Spleen (tissue), 11 donors: ENCODE data around the gene OIT3. TPM values are rescaled to one million over a fixed set of nuclear protein-coding genes. Genes with fewer than 3 reads are reported as not detected.
"Not testable (repeated sequence)": the region's sequence is repeated elsewhere in the genome, so short reads cannot be mapped to it uniquely, and the experiment has no call there.

Experiments used
- DNase-seq: peaks from one replicate; pipeline ENCODE4 v3.0.0-alpha.2; 2020
- H3K27ac ChIP-seq, 8 donors: fragments of 200-600 bp; sonication (generic) in 7 of 8; 1 replicate in 4 of 8; 2 replicates in 4 of 8; pipeline versions ENCODE4 v1.5.0 to v1.8.0; 2016 to 2021; ENCODE audit warnings: inconsistent platforms in 4 of 8, mild to moderate bottlenecking in 4 of 8, moderate library complexity in 1 of 8
- H3K27me3 ChIP-seq, 7 donors: fragments of 200-600 bp; sonication (generic) in 6 of 7; replicated peaks in 1 of 7; 1 replicate in 4 of 7; 2 replicates in 3 of 7; pipeline versions ENCODE4 v1.5.0 to v1.8.0; 2016 to 2021; ENCODE audit warnings: inconsistent platforms in 3 of 7, mild to moderate bottlenecking in 1 of 7
- H3K36me3 ChIP-seq, 6 donors: fragments of 200-600 bp; sonication (generic) in 5 of 6; 1 replicate in 4 of 6; 2 replicates in 2 of 6; pipeline versions ENCODE4 v1.5.0 to v1.8.0; 2016 to 2021; ENCODE audit warnings: inconsistent platforms in 2 of 6
- H3K4me1 ChIP-seq, 6 donors: fragments of 200-600 bp; sonication (generic) in 5 of 6; 1 replicate in 3 of 6; 2 replicates in 3 of 6; pipeline versions ENCODE4 v1.5.0 to v1.8.0; 2016 to 2021; ENCODE audit warnings: inconsistent platforms in 3 of 6
- H3K4me3 ChIP-seq, 8 donors: fragments of 200-600 bp; sonication (generic) in 7 of 8; 1 replicate in 4 of 8; 2 replicates in 4 of 8; pipeline versions ENCODE4 v1.5.0 to v1.8.0; 2016 to 2021; ENCODE audit warnings: inconsistent platforms in 4 of 8, mild to moderate bottlenecking in 4 of 8, moderate library complexity in 2 of 8
- H3K9me3 ChIP-seq, 8 donors: fragments of 200-600 bp; sonication (generic) in 7 of 8; 1 replicate in 4 of 8; 2 replicates in 4 of 8; pipeline versions ENCODE4 v1.5.0 to v1.8.0; 2016 to 2021; ENCODE audit warnings: inconsistent platforms in 4 of 8
- POLR2A ChIP-seq, 3 donors: fragments of 450-650 bp; IDR thresholded peaks; one replicate each; pipeline ENCODE4 v1.5.1; 2017; ENCODE audit warnings: antibody characterized with exemption in 3 of 3, mild to moderate bottlenecking in 1 of 3
- POLR2AphosphoS5 ChIP-seq, 3 donors: sonication (generic); formaldehyde crosslinking; IDR thresholded peaks; one replicate each; pipeline ENCODE4 v1.5.1; 2017; ENCODE audit warnings: antibody characterized with exemption in 3 of 3
- WGBS, 5 donors: extraction: QIAGEN DNeasy Blood & Tissue Kit in 3 of 5; methylation state at CpG; one replicate each; pipeline versions ENCODE4 v1.1.5 to v1.1.7; 2013 to 2018; 5-methylcytosine and 5-hydroxymethylcytosine counted together
- intact Hi-C: fragments of 100-400 bp; cut with DNase I; formaldehyde crosslinking; loops from one replicate; pipeline ENCODE4 v1.15.0; 2023; ENCODE audit warnings: low total_unique reads
- polyA plus RNA-seq, 3 donors: library from polyadenylated mRNA; stranded (reverse); fragments of 200-250 nt; gene quantifications; one replicate each; pipeline ENCODE4 v1.2.1, GENCODE V29; 2013
- total RNA-seq, 7 donors: library from RNA; depleted of rRNA in 3 of 7; stranded (reverse); fragments of >200 nt in 3 of 7; fragmentation: NEBNext Ultra II Directional in 4 of 7; extraction: Animal tissue kit (Norgen Biotek cat#: 25700) in 4 of 7; gene quantifications; one replicate each; pipeline versions ENCODE4 v1.1.0 to v1.2.1, GENCODE V29; 2016 to 2021
- TF ChIP-seq, protein P1 (sequence below), 11 experiments: fragments of 200-600 bp in 7 of 11; fragments of 450-650 bp in 4 of 11; sonication (generic) in 4 of 11; IDR thresholded peaks in 8 of 11; conservative IDR thresholded peaks in 3 of 11; 1 replicate in 7 of 11; 2 replicates in 4 of 11; pipeline versions ENCODE4 v1.4.0 to v1.8.0; 2016 to 2021; ENCODE audit warnings: antibody characterized with exemption in 11 of 11, inconsistent platforms in 4 of 11, mild to moderate bottlenecking in 1 of 11
- donor health status: healthy with polysubstance abuse.
- donor health status: DM: no; HTN: no; CAD: no; lungs with moderate emphysema.
- donor health status: DM: no; HTN: no; CAD: no.
- donor health status: Bipolar disorder and iron deficiency.
- donor health status: healthy.
- donor health status: DM: no; HTN: no; CAD: no.
- donor health status: DM: yes; HTN: yes; CAD: no.

OIT3 gene
- total and polyA plus RNA-seq, 10 donors = 0.33 to 90.9 (median 18.4) TPM

DNA sequence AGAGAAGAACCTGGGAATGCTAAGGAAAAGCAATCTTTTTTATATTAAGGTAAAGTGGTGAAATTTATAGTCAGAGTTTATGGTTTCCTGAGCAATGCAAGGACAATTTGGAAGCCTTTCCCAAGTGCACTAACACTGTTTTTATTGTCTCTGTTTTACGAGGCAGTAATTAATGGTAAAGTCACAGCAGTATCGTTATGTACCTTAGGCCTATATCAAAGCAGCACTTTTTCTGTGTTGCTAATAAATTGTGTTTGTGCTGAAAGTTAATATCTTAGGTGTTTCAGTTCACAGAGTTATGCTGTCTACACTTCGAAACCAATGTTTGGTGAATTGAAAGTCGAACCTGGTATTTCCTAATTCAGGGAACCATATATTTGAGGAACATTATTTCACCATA, 19.2 kb downstream of the OIT3 start:
- Histone ChIP-seq H3K27me3 (no peaks in the 10 kb centered on the region), H3K9me3 (no peaks in the 10 kb centered on the region), H3K4me3 (no peak overlapping the region), H3K4me1 (no peaks in the 10 kb centered on the region), H3K36me3 (peaks cover 0 to 25% (median 0%) of the 10 kb centered on the region in 6 donors), H3K27ac (no peak overlapping the region)
- no peak for DNase-seq
- intact Hi-C loops = no loop called here
- WGBS, 5 donors = 87 to 95% (median 91%) methylated on average over 4 of the region's 4 CpGs
- TF ChIP-seq POLR2A (IDR thresholded peaks at IDR 0.05) = no peak
- TF ChIP-seq, protein P1, sequence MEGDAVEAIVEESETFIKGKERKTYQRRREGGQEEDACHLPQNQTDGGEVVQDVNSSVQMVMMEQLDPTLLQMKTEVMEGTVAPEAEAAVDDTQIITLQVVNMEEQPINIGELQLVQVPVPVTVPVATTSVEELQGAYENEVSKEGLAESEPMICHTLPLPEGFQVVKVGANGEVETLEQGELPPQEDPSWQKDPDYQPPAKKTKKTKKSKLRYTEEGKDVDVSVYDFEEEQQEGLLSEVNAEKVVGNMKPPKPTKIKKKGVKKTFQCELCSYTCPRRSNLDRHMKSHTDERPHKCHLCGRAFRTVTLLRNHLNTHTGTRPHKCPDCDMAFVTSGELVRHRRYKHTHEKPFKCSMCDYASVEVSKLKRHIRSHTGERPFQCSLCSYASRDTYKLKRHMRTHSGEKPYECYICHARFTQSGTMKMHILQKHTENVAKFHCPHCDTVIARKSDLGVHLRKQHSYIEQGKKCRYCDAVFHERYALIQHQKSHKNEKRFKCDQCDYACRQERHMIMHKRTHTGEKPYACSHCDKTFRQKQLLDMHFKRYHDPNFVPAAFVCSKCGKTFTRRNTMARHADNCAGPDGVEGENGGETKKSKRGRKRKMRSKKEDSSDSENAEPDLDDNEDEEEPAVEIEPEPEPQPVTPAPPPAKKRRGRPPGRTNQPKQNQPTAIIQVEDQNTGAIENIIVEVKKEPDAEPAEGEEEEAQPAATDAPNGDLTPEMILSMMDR (IDR thresholded peaks at IDR 0.05 in 8 of 11, conservative IDR thresholded peaks at IDR 0.05 in 3 of 11) = no peak
- TF ChIP-seq POLR2AphosphoS5 (IDR thresholded peaks at IDR 0.05) = no peak

DNA sequence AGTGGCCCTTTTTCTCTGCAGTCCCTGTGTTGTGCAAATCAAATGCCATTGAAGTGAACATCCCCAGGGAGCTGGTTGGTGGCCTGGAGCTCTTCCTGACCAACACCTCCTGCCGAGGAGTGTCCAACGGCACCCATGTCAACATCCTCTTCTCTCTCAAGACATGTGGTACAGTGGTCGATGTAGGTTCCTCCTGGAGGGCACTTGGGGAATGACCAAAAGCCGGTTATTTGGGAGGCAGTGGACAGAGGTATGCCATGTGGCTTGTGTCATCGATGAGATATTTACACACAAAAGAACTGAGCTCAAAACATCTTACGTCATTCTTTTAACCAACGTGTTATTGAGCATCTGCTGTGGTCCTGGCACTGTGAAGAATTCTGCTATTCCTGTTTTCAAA, 19.7 kb downstream of the OIT3 start:
- intact Hi-C loops = no loop called here
- H3K36me3 ChIP-seq = peaks cover 0 to 25% (median 0%) of the 10 kb centered on the region in 6 donors
- H3K27ac ChIP-seq = no peak overlapping the region
- TF ChIP-seq POLR2AphosphoS5 (IDR thresholded peaks at IDR 0.05) = no peak
- TF ChIP-seq, protein P1 (IDR thresholded peaks at IDR 0.05 in 8 of 11, conservative IDR thresholded peaks at IDR 0.05 in 3 of 11) = no peak
- no peak for TF ChIP-seq POLR2A (IDR thresholded peaks at IDR 0.05)
- no peaks in the 10 kb centered on the region for H3K27me3 ChIP-seq
- no peaks in the 10 kb centered on the region for H3K9me3 ChIP-seq
- DNase-seq = no peak
- 83 to 92% (median 89%) methylated on average over 7 of the region's 7 CpGs for WGBS, 5 donors
- H3K4me3 ChIP-seq = no peak overlapping the region
- H3K4me1 ChIP-seq = no peaks in the 10 kb centered on the region

- intact Hi-C loops, H3K27me3 ChIP-seq, H3K4me1 ChIP-seq, DNase-seq, H3K27ac ChIP-seq, H3K4me3 ChIP-seq: not testable (repeated sequence)
- 79 to 93% (median 88%) methylated on average over 3 of the region's 3 CpGs for WGBS, 5 donors
- Histone ChIP-seq H3K9me3 (peaks cover 0 to 25% (median 18%) of the 10 kb centered on the region in 8 donors), H3K36me3 (peaks cover 0 to 20% (median 0%) of the 10 kb centered on the region in 6 donors)
Measured at GRCh38 chr10:72917201-72917600, 23.7 kb downstream of the OIT3 start.

DNA sequence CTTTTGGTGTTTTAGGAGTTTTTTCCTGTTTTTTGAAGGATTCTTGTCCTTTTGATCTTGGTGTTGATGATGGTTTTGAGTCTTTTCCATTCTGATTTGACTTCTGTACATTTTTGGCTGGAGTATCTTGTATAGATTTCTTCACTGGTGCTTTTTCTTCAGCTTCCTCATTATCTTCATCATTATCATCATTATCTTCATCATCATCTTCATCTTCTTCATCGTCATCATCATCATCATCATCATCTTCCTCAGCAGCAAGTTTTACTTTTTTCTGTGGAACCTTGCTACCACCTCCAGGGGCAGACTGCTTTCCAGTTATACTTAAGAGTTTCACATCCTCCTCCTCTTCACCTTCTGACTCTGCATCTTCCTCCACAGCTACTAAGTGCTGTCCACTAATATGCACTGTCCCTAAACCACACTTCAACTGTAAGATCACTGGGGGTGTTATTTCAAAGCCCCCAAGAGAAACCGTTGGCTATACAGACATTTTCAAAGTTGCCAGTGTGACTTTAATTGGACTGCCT, 24.3 kb downstream of the OIT3 start:
- Histone ChIP-seq H3K36me3 (peaks cover 0 to 20% (median 0%) of the 10 kb centered on the region in 6 donors), H3K9me3 (peaks cover 0 to 30% (median 19%) of the 10 kb centered on the region in 8 donors)
- H3K27me3 ChIP-seq, H3K4me1 ChIP-seq, H3K27ac ChIP-seq, DNase-seq, H3K4me3 ChIP-seq, intact Hi-C loops: not testable (repeated sequence)
- WGBS, 5 donors = 68 to 82% (median 74%) methylated on average over 2 of the region's 2 CpGs

- no peaks in the 10 kb centered on the region for H3K27me3 ChIP-seq
- DNase-seq = no peak
- TF ChIP-seq POLR2AphosphoS5 (IDR thresholded peaks at IDR 0.05) (no peak), POLR2A (IDR thresholded peaks at IDR 0.05) (no peak)
- TF ChIP-seq, protein P1 (IDR thresholded peaks at IDR 0.05 in 8 of 11, conservative IDR thresholded peaks at IDR 0.05 in 3 of 11) = no peak
- H3K9me3 ChIP-seq = peaks cover 0 to 31% (median 19%) of the 10 kb centered on the region in 8 donors
- intact Hi-C loops = no loop called here
- H3K36me3 ChIP-seq = peaks cover 0 to 21% (median 0%) of the 10 kb centered on the region in 6 donors
- WGBS, 5 donors = 95 to 96% (median 95%) methylated on average over 8 of the region's 8 CpGs
- no peak overlapping the region for H3K4me3 ChIP-seq
- no peak overlapping the region for H3K27ac ChIP-seq
- H3K4me1 ChIP-seq = no peaks in the 10 kb centered on the region
Measured at GRCh38 chr10:72918352-72918751, 24.8 kb downstream of the OIT3 start.

- DNase-seq, intact Hi-C loops, H3K27ac ChIP-seq, H3K27me3 ChIP-seq, H3K4me3 ChIP-seq, H3K4me1 ChIP-seq: not testable (repeated sequence)
- H3K36me3 ChIP-seq = peaks cover 0 to 23% (median 0%) of the 10 kb centered on the region in 6 donors
- 89 to 100% (median 97%) methylated on average over 1 of the region's 1 CpG for WGBS, 5 donors
- H3K9me3 ChIP-seq = peaks cover 0 to 31% (median 19%) of the 10 kb centered on the region in 8 donors
Measured at GRCh38 chr10:72921147-72921683, 27.7 kb downstream of the OIT3 start.
